SK-N-SH treated with all-trans-retinoic acid at 6 μM for 48 hours (cell line): ENCODE results near the gene RAD51B.

Experiments
- ATAC-seq: fragments of 200-7000 bp; cut with Tn5 transposase; 3 replicates; pipeline ENCODE4 v1.9.1; 2020; ENCODE audit warnings: mild to moderate bottlenecking, moderate library complexity
- ARNTL ChIP-seq: fragments of 450-650 bp; formaldehyde crosslinking; IDR thresholded peaks from 2 replicates; pipeline ENCODE4 v1.5.0; 2020; ENCODE audit warnings: low read depth, mild to moderate bottlenecking, moderate library complexity, borderline replicate concordance
- BACH2 ChIP-seq: fragments of 250-450 bp; sonication (Bioruptor Pico); IDR thresholded peaks from 2 replicates; pipeline ENCODE4 v1.9.0; 2021; ENCODE audit warnings: mild to moderate bottlenecking, borderline replicate concordance
- CSDC2 ChIP-seq: fragments of 250-450 bp; sonication (Bioruptor Pico); IDR thresholded peaks from 2 replicates; pipeline ENCODE4 v1.5.0; 2020; ENCODE audit warnings: mild to moderate bottlenecking, moderate library complexity
- ESRRG ChIP-seq: fragments of 250-450 bp; sonication (Bioruptor Pico); IDR thresholded peaks from 2 replicates; pipeline ENCODE4 v1.6.1; 2021; ENCODE audit warnings: mild to moderate bottlenecking
- GLIS3 ChIP-seq: fragments of 250-450 bp; sonication (Bioruptor Pico); IDR thresholded peaks from 2 replicates; pipeline ENCODE4 v1.5.0; 2020; ENCODE audit warnings: mild to moderate bottlenecking, moderate library complexity
- OSR1 ChIP-seq: fragments of 250-450 bp; sonication (Bioruptor Pico); IDR thresholded peaks from 2 replicates; pipeline ENCODE4 v1.8.0; 2022; ENCODE audit warnings: moderate library complexity, mild to moderate bottlenecking, inconsistent platforms
- PPARA ChIP-seq: fragments of 250-450 bp; sonication (Bioruptor Pico); IDR thresholded peaks from 2 replicates; pipeline ENCODE4 v1.5.0; 2020; ENCODE audit warnings: mild to moderate bottlenecking, borderline replicate concordance
- RARB ChIP-seq: fragments of 250-450 bp; sonication (Bioruptor Pico); IDR thresholded peaks from 2 replicates; pipeline ENCODE4 v1.8.0; 2021; ENCODE audit warnings: mild to moderate bottlenecking, moderate library complexity
- SNAI2 ChIP-seq: fragments of 250-450 bp; sonication (Bioruptor Pico); IDR thresholded peaks from 2 replicates; pipeline ENCODE4 v1.5.0; 2020; ENCODE audit warnings: mild to moderate bottlenecking, moderate library complexity
- TCF4 ChIP-seq: fragments of 250-450 bp; sonication (Bioruptor Pico); IDR thresholded peaks from 2 replicates; pipeline ENCODE4 v1.8.0; 2021; ENCODE audit warnings: mild to moderate bottlenecking, moderate library complexity, borderline replicate concordance
- TOX ChIP-seq: fragments of 250-450 bp; sonication (Bioruptor Pico); IDR thresholded peaks from 2 replicates; pipeline ENCODE4 v1.8.0; 2021; ENCODE audit warnings: mild to moderate bottlenecking, moderate library complexity, borderline replicate concordance
- ZC3H10 ChIP-seq: fragments of 250-450 bp; sonication (Bioruptor Pico); IDR thresholded peaks from 2 replicates; pipeline ENCODE4 v1.5.1; 2021; ENCODE audit warnings: mild to moderate bottlenecking, moderate library complexity
- ZFP3 ChIP-seq: fragments of 250-450 bp; sonication (Bioruptor Pico); IDR thresholded peaks from 2 replicates; pipeline ENCODE4 v1.5.0; 2020; ENCODE audit warnings: mild to moderate bottlenecking, moderate library complexity
- ZFP30 ChIP-seq: fragments of 450-650 bp; formaldehyde crosslinking; IDR thresholded peaks from 2 replicates; pipeline ENCODE4 v1.5.0; 2022; ENCODE audit warnings: mild to moderate bottlenecking, moderate library complexity
- ZNF565 ChIP-seq: fragments of 450-650 bp; formaldehyde crosslinking; conservative IDR thresholded peaks from 2 replicates; pipeline ENCODE4 v1.5.0; 2020; ENCODE audit warnings: low read depth, mild to moderate bottlenecking, moderate library complexity
- ZNF70 ChIP-seq: fragments of 450-650 bp; formaldehyde crosslinking; IDR thresholded peaks from 2 replicates; pipeline ENCODE4 v1.5.0; 2020; ENCODE audit warnings: mild to moderate bottlenecking, moderate library complexity
- TF ChIP-seq, protein P1 (sequence below): fragments of 250-450 bp; sonication (Bioruptor Pico); IDR thresholded peaks from 2 replicates; pipeline ENCODE4 v1.5.0; 2020; ENCODE audit warnings: mild to moderate bottlenecking, moderate library complexity
- TF ChIP-seq, protein P2 (sequence below): fragments of 250-450 bp; sonication (Bioruptor Pico); IDR thresholded peaks from 2 replicates; pipeline ENCODE4 v1.8.0; 2020; ENCODE audit warnings: mild to moderate bottlenecking, moderate library complexity, borderline replicate concordance
- TF ChIP-seq, protein P3 (sequence below): fragments of 250-450 bp; sonication (Bioruptor Pico); IDR thresholded peaks from 2 replicates; pipeline ENCODE4 v1.5.1; 2021; ENCODE audit warnings: mild to moderate bottlenecking, moderate library complexity

The RAD51B gene

DNA sequence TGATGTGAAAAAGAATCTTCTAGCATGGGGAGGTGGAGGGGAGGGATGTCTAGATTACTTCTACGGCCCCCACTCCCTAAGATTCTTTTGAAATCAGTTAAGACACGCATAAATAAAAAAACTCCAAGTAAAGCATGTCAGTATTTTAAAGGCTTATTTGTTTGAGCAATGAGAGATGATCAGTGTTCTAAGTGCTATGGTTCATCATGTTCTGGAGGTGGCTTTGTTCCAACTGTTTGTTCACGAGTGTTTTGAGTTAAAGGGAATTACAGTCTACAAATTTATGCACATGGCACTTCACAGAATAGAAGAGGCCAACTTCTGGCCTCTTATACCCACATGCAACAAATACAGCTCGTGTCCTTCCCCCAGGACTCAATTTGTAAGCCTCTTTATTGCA is 394.9 kb downstream of the RAD51B start:
- TF ChIP-seq ESRRG (CRISPR knock-in tag) (no peak), ZFP30 (CRISPR knock-in tag) (no peak), TCF4 (CRISPR knock-in tag) (no peak)
- TF ChIP-seq, all 23 proteins: peak for 0
- no peak for ATAC-seq

DNA sequence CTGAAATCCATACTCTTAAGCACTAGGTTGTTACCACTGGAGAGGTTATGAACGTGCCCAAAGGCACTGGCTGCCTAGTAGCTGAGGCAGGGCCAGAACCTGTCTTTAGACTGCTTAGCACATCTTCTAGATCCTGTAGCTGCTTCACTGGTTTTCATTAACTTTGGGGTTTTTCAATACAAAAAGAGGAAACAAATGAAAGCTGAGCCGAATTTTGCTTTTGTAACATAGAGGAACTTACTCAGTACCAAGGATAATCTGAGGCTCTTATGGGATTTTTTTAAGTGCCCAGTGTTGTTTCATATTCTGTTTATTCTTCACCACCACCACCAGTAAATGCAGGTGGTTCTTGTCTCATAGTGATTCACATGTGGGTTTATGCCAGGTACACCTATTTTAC is 396.1 kb downstream of the RAD51B start:
- no peak for TF ChIP-seq SNAI2 (CRISPR knock-in tag)
- TF ChIP-seq, protein P1, sequence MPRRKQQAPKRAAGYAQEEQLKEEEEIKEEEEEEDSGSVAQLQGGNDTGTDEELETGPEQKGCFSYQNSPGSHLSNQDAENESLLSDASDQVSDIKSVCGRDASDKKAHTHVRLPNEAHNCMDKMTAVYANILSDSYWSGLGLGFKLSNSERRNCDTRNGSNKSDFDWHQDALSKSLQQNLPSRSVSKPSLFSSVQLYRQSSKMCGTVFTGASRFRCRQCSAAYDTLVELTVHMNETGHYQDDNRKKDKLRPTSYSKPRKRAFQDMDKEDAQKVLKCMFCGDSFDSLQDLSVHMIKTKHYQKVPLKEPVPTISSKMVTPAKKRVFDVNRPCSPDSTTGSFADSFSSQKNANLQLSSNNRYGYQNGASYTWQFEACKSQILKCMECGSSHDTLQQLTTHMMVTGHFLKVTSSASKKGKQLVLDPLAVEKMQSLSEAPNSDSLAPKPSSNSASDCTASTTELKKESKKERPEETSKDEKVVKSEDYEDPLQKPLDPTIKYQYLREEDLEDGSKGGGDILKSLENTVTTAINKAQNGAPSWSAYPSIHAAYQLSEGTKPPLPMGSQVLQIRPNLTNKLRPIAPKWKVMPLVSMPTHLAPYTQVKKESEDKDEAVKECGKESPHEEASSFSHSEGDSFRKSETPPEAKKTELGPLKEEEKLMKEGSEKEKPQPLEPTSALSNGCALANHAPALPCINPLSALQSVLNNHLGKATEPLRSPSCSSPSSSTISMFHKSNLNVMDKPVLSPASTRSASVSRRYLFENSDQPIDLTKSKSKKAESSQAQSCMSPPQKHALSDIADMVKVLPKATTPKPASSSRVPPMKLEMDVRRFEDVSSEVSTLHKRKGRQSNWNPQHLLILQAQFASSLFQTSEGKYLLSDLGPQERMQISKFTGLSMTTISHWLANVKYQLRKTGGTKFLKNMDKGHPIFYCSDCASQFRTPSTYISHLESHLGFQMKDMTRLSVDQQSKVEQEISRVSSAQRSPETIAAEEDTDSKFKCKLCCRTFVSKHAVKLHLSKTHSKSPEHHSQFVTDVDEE = no peak
- no peak for TF ChIP-seq CSDC2
- TF ChIP-seq, protein P2, sequence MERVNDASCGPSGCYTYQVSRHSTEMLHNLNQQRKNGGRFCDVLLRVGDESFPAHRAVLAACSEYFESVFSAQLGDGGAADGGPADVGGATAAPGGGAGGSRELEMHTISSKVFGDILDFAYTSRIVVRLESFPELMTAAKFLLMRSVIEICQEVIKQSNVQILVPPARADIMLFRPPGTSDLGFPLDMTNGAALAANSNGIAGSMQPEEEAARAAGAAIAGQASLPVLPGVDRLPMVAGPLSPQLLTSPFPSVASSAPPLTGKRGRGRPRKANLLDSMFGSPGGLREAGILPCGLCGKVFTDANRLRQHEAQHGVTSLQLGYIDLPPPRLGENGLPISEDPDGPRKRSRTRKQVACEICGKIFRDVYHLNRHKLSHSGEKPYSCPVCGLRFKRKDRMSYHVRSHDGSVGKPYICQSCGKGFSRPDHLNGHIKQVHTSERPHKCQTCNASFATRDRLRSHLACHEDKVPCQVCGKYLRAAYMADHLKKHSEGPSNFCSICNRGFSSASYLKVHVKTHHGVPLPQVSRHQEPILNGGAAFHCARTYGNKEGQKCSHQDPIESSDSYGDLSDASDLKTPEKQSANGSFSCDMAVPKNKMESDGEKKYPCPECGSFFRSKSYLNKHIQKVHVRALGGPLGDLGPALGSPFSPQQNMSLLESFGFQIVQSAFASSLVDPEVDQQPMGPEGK = no peak
- TF ChIP-seq ZC3H10 (CRISPR knock-in tag) = no peak
- TF ChIP-seq BACH2 = no peak
- TF ChIP-seq TCF4 (CRISPR knock-in tag) = no peak
- no peak for TF ChIP-seq ZFP30 (CRISPR knock-in tag)
- ATAC-seq = no peak

DNA sequence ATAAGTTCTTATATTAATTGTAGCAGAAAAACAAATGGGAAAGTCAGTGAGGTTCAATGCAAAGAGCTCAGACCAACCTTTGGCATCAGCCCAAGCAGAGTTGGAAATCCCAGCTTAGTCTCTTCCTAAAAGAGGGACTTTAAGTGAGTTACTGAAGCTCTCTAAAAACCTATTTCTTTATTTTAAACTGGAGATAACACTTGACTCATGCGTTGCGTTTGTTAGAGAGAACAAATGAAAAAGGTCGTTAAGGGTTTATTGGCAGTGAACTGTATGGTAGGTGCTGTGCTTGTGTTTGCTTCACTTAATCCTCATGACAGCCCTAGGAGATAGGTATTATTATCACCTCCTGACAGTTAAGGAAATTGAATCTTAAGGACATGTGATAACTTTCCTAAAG is 396.5 kb downstream of the RAD51B start:
- no peak for ATAC-seq
- TF ChIP-seq, protein P1 = no peak
- TF ChIP-seq RARB (CRISPR knock-in tag) = no peak
- no peak for TF ChIP-seq ZC3H10 (CRISPR knock-in tag)
- no peak for TF ChIP-seq ARNTL (CRISPR knock-in tag)
- no peak for TF ChIP-seq OSR1 (CRISPR knock-in tag)
- no peak for TF ChIP-seq ZNF565 (CRISPR knock-in tag)
- TF ChIP-seq SNAI2 (CRISPR knock-in tag) = no peak
- no peak for TF ChIP-seq ZNF70
- TF ChIP-seq PPARA (CRISPR knock-in tag) = no peak
- no peak for TF ChIP-seq ZFP3 (CRISPR knock-in tag)
- TF ChIP-seq BACH2 = no peak
- TF ChIP-seq GLIS3 (CRISPR knock-in tag) = no peak
- TF ChIP-seq, protein P3, sequence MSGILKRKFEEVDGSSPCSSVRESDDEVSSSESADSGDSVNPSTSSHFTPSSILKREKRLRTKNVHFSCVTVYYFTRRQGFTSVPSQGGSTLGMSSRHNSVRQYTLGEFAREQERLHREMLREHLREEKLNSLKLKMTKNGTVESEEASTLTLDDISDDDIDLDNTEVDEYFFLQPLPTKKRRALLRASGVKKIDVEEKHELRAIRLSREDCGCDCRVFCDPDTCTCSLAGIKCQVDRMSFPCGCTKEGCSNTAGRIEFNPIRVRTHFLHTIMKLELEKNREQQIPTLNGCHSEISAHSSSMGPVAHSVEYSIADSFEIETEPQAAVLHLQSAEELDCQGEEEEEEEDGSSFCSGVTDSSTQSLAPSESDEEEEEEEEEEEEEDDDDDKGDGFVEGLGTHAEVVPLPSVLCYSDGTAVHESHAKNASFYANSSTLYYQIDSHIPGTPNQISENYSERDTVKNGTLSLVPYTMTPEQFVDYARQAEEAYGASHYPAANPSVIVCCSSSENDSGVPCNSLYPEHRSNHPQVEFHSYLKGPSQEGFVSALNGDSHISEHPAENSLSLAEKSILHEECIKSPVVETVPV (CRISPR knock-in tag) = no peak
- no peak for TF ChIP-seq ZFP30 (CRISPR knock-in tag)
- no peak for TF ChIP-seq CSDC2

DNA sequence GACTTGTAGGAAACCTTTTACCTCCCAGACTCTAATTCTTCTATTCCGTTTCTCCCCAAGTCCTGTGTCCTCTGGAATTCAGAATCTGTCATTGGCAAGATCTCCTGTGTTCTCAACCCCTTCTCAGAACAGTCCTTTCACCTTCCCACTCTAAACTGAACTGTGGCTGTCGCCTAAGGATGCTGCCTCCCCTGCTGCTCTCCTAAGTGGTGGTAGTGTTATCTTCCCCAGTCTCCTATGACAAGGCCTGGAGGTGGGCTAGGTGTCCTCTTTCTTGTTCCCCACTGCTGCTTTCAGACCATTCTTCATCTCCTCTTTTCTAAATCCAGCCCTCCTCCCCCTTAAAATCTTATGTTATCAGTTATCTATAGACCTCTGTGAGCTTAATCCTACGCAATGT is 397.4 kb downstream of the RAD51B start:
- ATAC-seq = no peak
- TF ChIP-seq CSDC2 (no peak), SNAI2 (CRISPR knock-in tag) (no peak), TOX (CRISPR knock-in tag) (no peak), ZFP30 (CRISPR knock-in tag) (no peak)
- TF ChIP-seq, protein P1 = no peak
- TF ChIP-seq, all 23 proteins: peak for 0
